Liver (tissue), 9 donors: ENCODE measurements around the gene RAB17. TPM values are rescaled to one million over a fixed set of nuclear protein-coding genes. Genes with fewer than 3 reads are reported as not detected.

ENCODE experiments used
- DNase-seq: peaks from one replicate; pipeline ENCODE4 v3.0.0-alpha.2; 2017; ENCODE audit warnings: low spot score
- H3K27ac ChIP-seq, 2 donors: one replicate each; pipeline ENCODE4 v1.7.0; 2013; ENCODE audit warnings: inconsistent platforms in 2 of 2, low read length in 2 of 2, control low read depth in 1 of 2, low read depth in 1 of 2, mild to moderate bottlenecking in 1 of 2
- H3K27me3 ChIP-seq, 4 donors: one replicate each; pipeline versions ENCODE4 v1.6.1 to v1.7.0; 2013; ENCODE audit warnings: low read length in 3 of 4, inconsistent platforms in 1 of 4, mild to moderate bottlenecking in 1 of 4, moderate library complexity in 1 of 4; ENCODE audit not compliant: control insufficient read depth in 4 of 4, insufficient read depth in 4 of 4
- H3K36me3 ChIP-seq, 4 donors: one replicate each; pipeline versions ENCODE4 v1.6.1 to v1.7.0; 2013; ENCODE audit warnings: low read length in 3 of 4, mild to moderate bottlenecking in 3 of 4, low read depth in 1 of 4, moderate library complexity in 1 of 4; ENCODE audit not compliant: control insufficient read depth in 4 of 4, insufficient read depth in 3 of 4
- H3K4me1 ChIP-seq, 4 donors: one replicate each; pipeline versions ENCODE4 v1.6.1 to v1.7.0; 2013; ENCODE audit warnings: low read length in 3 of 4, mild to moderate bottlenecking in 3 of 4, moderate library complexity in 1 of 4; ENCODE audit not compliant: control insufficient read depth in 4 of 4, insufficient read depth in 4 of 4
- H3K4me3 ChIP-seq, 3 donors: one replicate each; pipeline versions ENCODE4 v1.6.1 to v1.7.0; 2013; ENCODE audit warnings: low read length in 3 of 3, control low read depth in 1 of 3, low read depth in 1 of 3, mild to moderate bottlenecking in 1 of 3
- H3K9ac ChIP-seq, 2 donors: one replicate each; pipeline ENCODE4 v1.7.0; 2013; ENCODE audit warnings: low read length in 2 of 2, mild to moderate bottlenecking in 2 of 2, moderate library complexity in 2 of 2, control low read depth in 1 of 2, low read depth in 1 of 2
- H3K9me3 ChIP-seq, 4 donors: one replicate each; pipeline versions ENCODE4 v1.6.1 to v1.7.0; 2013; ENCODE audit warnings: low read length in 3 of 4; ENCODE audit not compliant: control insufficient read depth in 4 of 4
- FOXA1 ChIP-seq: IDR thresholded peaks from 2 replicates; pipeline ENCODE4 v1.6.1; 2016; ENCODE audit warnings: antibody characterized with exemption
- GABPA ChIP-seq, 2 donors: IDR thresholded peaks in 1 of 2; conservative IDR thresholded peaks in 1 of 2; 2 replicates each; pipeline ENCODE4 v1.6.1; 2016; ENCODE audit warnings: antibody characterized with exemption in 2 of 2, mild to moderate bottlenecking in 1 of 2, moderate library complexity in 1 of 2
- HNF4A ChIP-seq, 2 donors: conservative IDR thresholded peaks; 2 replicates each; pipeline ENCODE4 v1.6.1; 2016; ENCODE audit warnings: antibody characterized with exemption in 2 of 2, mild to moderate bottlenecking in 2 of 2
- HNF4G ChIP-seq: IDR thresholded peaks from 2 replicates; pipeline ENCODE4 v1.6.1; 2016; ENCODE audit warnings: antibody characterized with exemption
- JUND ChIP-seq, 2 donors: IDR thresholded peaks; 2 replicates each; pipeline ENCODE4 v1.6.1; 2016; ENCODE audit warnings: antibody characterized with exemption in 2 of 2
- NR2F2 ChIP-seq: IDR thresholded peaks from 2 replicates; pipeline ENCODE4 v1.6.1; 2016; ENCODE audit warnings: antibody characterized with exemption
- RAD21 ChIP-seq, 2 donors: IDR thresholded peaks; 2 replicates each; pipeline ENCODE4 v1.6.1; 2016; ENCODE audit warnings: antibody characterized with exemption in 2 of 2, mild to moderate bottlenecking in 2 of 2
- RXRA ChIP-seq, 2 donors: IDR thresholded peaks; 2 replicates each; pipeline ENCODE4 v1.6.1; 2017 to 2018; ENCODE audit warnings: antibody characterized with exemption in 2 of 2, mild to moderate bottlenecking in 1 of 2
- SP1 ChIP-seq: IDR thresholded peaks from 2 replicates; pipeline ENCODE4 v1.6.1; 2018; ENCODE audit warnings: antibody characterized with exemption, mild to moderate bottlenecking
- TAF1 ChIP-seq: conservative IDR thresholded peaks from 2 replicates; pipeline ENCODE4 v1.6.1; 2016; ENCODE audit warnings: antibody characterized with exemption, mild to moderate bottlenecking
- YY1 ChIP-seq: IDR thresholded peaks from 2 replicates; pipeline ENCODE4 v1.6.1; 2016; ENCODE audit warnings: antibody characterized with exemption, mild to moderate bottlenecking
- WGBS: extraction: QIAGEN DNeasy Blood & Tissue Kit; methylation state at CpG from one replicate; pipeline ENCODE4 v1.1.7; 2013; 5-methylcytosine and 5-hydroxymethylcytosine counted together
- polyA plus RNA-seq, 2 donors: library from polyadenylated mRNA; stranded (reverse) in 1 of 2; unstranded in 1 of 2; fragments of 200-250 nt in 1 of 2; fragments of >200 nt in 1 of 2; fragmentation: Nextera tagmentation in 1 of 2; extraction: Ambion mirVana in 1 of 2; gene quantifications; one replicate each; pipeline versions ENCODE4 v1.2.1 to v1.2.3, GENCODE V29; 2013 to 2015
- total RNA-seq, 2 donors: library from RNA; depleted of rRNA; stranded (reverse); fragments of >200 nt; gene quantifications; one replicate each; pipeline ENCODE4 v1.2.3, GENCODE V29; 2014
- TF ChIP-seq, protein P1 (sequence below): IDR thresholded peaks from 2 replicates; pipeline ENCODE4 v1.6.1; 2016; ENCODE audit warnings: antibody characterized with exemption
- TF ChIP-seq, protein P2 (sequence below): IDR thresholded peaks from 2 replicates; pipeline ENCODE4 v1.6.1; 2016; ENCODE audit warnings: antibody characterized with exemption, mild to moderate bottlenecking
- donor health status: healthy.
- donor health status: healthy.
- donor health status: healthy.
- donor health status: healthy.
- donor health status: healthy.

Gene RAB17
- total and polyA plus RNA-seq, 4 donors = 17.8 to 96.5 (median 74.9) TPM

DNA sequence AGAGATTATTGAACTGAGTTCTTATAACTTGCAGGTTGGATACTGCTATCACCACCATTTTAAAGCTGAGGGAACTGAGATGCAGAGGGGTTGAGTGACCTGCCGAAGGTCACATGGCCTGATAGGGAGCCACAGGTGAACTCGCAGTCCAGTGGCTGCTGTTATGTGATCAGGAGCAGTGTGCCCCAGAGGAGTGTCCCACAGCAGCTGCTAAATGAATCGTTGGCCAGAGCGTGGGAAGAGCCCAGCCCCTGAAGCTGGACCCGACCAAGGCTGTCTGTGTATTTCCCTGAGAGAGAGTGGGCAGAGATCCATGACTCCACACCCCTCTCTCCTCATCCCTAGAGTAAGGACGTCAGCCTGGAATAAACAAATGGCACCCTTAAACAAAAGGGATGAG lies 50.9 kb downstream of the RAB17 start:
- H3K4me1 ChIP-seq = peaks cover 11 to 31% (median 22%) of the 10 kb centered on the region in 4 donors
- WGBS = 67% methylated on average over 6 of the region's 6 CpGs
- H3K4me3 ChIP-seq = no peak overlapping the region
- H3K27ac ChIP-seq = peak overlapping the region in 1 of 2 donors; percentile 69
- no peak for DNase-seq
- H3K36me3 ChIP-seq = peaks cover 0 to under 1% (median 0%) of the 10 kb centered on the region in 4 donors
- no peak for TF ChIP-seq TAF1
- peak; percentile 6 for TF ChIP-seq SP1
- TF ChIP-seq RXRA (IDR thresholded peaks at IDR 0.05) = peak; percentile 43 to 53
- no peak overlapping the region for H3K9ac ChIP-seq
- H3K27me3 ChIP-seq = no peaks in the 10 kb centered on the region
- H3K9me3 ChIP-seq = no peaks in the 10 kb centered on the region

DNA sequence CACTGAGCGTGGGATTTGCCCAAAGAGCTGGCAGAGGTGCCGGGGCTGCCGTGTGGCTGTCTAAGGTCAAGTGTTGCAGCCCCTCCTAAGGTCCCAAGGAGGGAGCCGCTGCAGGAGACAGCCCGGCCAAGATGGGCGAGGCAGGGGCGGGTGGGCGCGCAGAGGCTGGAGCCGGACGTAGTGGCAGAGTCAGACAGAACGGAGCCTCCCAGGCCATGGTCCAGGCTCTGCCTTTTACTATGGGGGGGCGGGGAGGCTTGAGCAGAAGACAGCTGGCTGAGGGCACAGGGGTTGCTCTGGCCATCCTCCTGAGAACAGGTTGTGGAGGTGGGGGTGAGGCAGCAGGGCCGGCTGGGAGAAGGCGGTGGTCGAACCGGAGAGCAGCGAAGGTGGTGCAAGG lies 51.6 kb downstream of the RAB17 start:
- 96% methylated on average over 18 of the region's 18 CpGs for WGBS
- peaks cover 0 to 2% (median 0%) of the 10 kb centered on the region in 4 donors for H3K36me3 ChIP-seq
- TF ChIP-seq, protein P1, sequence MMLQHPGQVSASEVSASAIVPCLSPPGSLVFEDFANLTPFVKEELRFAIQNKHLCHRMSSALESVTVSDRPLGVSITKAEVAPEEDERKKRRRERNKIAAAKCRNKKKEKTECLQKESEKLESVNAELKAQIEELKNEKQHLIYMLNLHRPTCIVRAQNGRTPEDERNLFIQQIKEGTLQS = no peak
- H3K27ac ChIP-seq = no peak overlapping the region
- peaks cover 11 to 31% (median 22%) of the 10 kb centered on the region in 4 donors for H3K4me1 ChIP-seq
- H3K9ac ChIP-seq = no peak overlapping the region
- H3K4me3 ChIP-seq = no peak overlapping the region
- no peak for DNase-seq
- H3K27me3 ChIP-seq = no peaks in the 10 kb centered on the region
- H3K9me3 ChIP-seq = no peaks in the 10 kb centered on the region

DNA sequence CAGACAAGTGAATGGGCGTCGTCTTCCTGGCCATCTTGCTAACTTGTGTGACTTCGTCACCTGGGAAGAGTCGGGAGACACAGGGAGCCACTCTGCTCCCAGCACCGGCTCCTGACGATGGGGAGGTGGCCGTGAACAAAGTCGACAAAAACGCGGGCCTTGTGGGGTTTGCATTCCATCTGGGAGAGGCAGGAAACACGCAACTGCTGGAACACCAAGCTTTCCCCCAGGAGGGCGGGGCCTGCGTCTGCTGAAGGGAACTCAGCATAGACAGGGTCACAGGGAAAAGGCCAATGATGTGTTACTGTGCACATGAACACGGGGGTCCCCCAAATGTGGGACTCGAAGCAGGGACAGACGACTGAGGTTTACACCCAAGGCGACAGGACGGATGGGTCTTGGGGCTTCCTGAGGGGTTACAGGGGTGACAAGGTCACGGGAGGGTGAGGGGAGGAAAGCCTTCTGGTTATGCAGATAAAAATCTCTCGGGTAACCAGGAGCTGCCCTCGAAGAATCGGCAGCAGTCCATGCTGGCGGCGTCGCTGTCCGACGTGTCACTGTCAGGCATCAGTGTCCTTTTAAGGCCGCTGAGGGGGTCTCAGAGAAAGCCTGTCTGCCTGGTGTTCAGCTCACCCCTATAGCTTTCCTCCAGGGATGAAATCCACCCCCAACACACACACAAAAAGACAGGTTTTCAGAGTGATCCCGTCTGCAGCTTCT lies 52.4 kb downstream of the RAB17 start:
- no peak overlapping the region for H3K9ac ChIP-seq
- 90% methylated on average over 29 of the region's 29 CpGs for WGBS
- peaks cover 0 to 2% (median 0%) of the 10 kb centered on the region in 4 donors for H3K36me3 ChIP-seq
- H3K27ac ChIP-seq = no peak overlapping the region
- H3K4me1 ChIP-seq = peaks cover 11 to 31% (median 22%) of the 10 kb centered on the region in 4 donors
- no peaks in the 10 kb centered on the region for H3K27me3 ChIP-seq
- H3K4me3 ChIP-seq = no peak overlapping the region
- no peaks in the 10 kb centered on the region for H3K9me3 ChIP-seq
- TF ChIP-seq, protein P1 = no peak
- TF ChIP-seq RAD21 (IDR thresholded peaks at IDR 0.05) = no peak
- no peak for TF ChIP-seq HNF4G
- no peak for TF ChIP-seq RXRA (IDR thresholded peaks at IDR 0.05)
- no peak for TF ChIP-seq GABPA (IDR thresholded peaks at IDR 0.05 in 1 of 2, conservative IDR thresholded peaks at IDR 0.05 in 1 of 2)
- TF ChIP-seq, protein P2, sequence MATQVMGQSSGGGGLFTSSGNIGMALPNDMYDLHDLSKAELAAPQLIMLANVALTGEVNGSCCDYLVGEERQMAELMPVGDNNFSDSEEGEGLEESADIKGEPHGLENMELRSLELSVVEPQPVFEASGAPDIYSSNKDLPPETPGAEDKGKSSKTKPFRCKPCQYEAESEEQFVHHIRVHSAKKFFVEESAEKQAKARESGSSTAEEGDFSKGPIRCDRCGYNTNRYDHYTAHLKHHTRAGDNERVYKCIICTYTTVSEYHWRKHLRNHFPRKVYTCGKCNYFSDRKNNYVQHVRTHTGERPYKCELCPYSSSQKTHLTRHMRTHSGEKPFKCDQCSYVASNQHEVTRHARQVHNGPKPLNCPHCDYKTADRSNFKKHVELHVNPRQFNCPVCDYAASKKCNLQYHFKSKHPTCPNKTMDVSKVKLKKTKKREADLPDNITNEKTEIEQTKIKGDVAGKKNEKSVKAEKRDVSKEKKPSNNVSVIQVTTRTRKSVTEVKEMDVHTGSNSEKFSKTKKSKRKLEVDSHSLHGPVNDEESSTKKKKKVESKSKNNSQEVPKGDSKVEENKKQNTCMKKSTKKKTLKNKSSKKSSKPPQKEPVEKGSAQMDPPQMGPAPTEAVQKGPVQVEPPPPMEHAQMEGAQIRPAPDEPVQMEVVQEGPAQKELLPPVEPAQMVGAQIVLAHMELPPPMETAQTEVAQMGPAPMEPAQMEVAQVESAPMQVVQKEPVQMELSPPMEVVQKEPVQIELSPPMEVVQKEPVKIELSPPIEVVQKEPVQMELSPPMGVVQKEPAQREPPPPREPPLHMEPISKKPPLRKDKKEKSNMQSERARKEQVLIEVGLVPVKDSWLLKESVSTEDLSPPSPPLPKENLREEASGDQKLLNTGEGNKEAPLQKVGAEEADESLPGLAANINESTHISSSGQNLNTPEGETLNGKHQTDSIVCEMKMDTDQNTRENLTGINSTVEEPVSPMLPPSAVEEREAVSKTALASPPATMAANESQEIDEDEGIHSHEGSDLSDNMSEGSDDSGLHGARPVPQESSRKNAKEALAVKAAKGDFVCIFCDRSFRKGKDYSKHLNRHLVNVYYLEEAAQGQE = no peak
- TF ChIP-seq YY1 = no peak
- no peak for TF ChIP-seq TAF1
- no peak for TF ChIP-seq SP1
- no peak for TF ChIP-seq HNF4A (conservative IDR thresholded peaks at IDR 0.05)
- no peak for TF ChIP-seq JUND (IDR thresholded peaks at IDR 0.05)
- TF ChIP-seq FOXA1 = no peak
- TF ChIP-seq NR2F2 = no peak
- no peak for DNase-seq
